Mucosa of rectum (tissue), 2 donors: ENCODE data around the gene GSTM1.
"Not testable (repeated sequence)": the region's sequence is repeated elsewhere in the genome, so short reads cannot be mapped to it uniquely, and the experiment has no call there.

Experiments used
- H3K27ac ChIP-seq, 2 donors: one replicate each; pipeline ENCODE4 v1.7.0; 2013; ENCODE audit warnings: inconsistent platforms in 2 of 2, low read depth in 2 of 2, low read length in 2 of 2
- H3K27me3 ChIP-seq, 2 donors: one replicate each; pipeline ENCODE4 v1.7.0; 2013; ENCODE audit warnings: low read length in 2 of 2; ENCODE audit not compliant: control insufficient read depth in 2 of 2, insufficient read depth in 2 of 2
- H3K36me3 ChIP-seq, 2 donors: one replicate each; pipeline ENCODE4 v1.7.0; 2013; ENCODE audit warnings: low read length in 2 of 2; ENCODE audit not compliant: control insufficient read depth in 2 of 2, insufficient read depth in 2 of 2
- H3K4me1 ChIP-seq, 2 donors: one replicate each; pipeline ENCODE4 v1.7.0; 2013; ENCODE audit warnings: low read length in 2 of 2, mild to moderate bottlenecking in 1 of 2; ENCODE audit not compliant: control insufficient read depth in 2 of 2, insufficient read depth in 2 of 2
- H3K4me3 ChIP-seq, 2 donors: one replicate each; pipeline ENCODE4 v1.7.0; 2013; ENCODE audit warnings: low read length in 2 of 2
- H3K9ac ChIP-seq, 2 donors: one replicate each; pipeline ENCODE4 v1.7.0; 2013; ENCODE audit warnings: low read length in 2 of 2, low read depth in 1 of 2, mild to moderate bottlenecking in 1 of 2
- H3K9me3 ChIP-seq, 2 donors: one replicate each; pipeline ENCODE4 v1.7.0; 2013; ENCODE audit warnings: low read length in 2 of 2; ENCODE audit not compliant: control insufficient read depth in 2 of 2
- donor health status: healthy.
- donor health status: Normal muscosa, but diverticular disease.

GSTM1 gene

GRCh38 chr1:109659997-109660690 is 27.5 kb upstream of the GSTM1 start:
- H3K36me3 ChIP-seq = peaks cover 13 to 25% of the 10 kb centered on the region in 2 donors
- no peak overlapping the region for H3K4me3 ChIP-seq
- no peaks in the 10 kb centered on the region for H3K27me3 ChIP-seq
- H3K9ac ChIP-seq = no peak overlapping the region
- H3K9me3 ChIP-seq = no peaks in the 10 kb centered on the region
- peaks cover 7% of the 10 kb centered on the region in 2 donors for H3K4me1 ChIP-seq
- H3K27ac ChIP-seq = no peak overlapping the region

- H3K9me3 ChIP-seq, H3K27me3 ChIP-seq, H3K27ac ChIP-seq, H3K9ac ChIP-seq, H3K4me1 ChIP-seq, H3K4me3 ChIP-seq: not testable (repeated sequence)
- H3K36me3 ChIP-seq = peaks cover 13 to 25% of the 10 kb centered on the region in 2 donors
These were observed 27.0 kb upstream of the GSTM1 start for GRCh38 chr1:109660691-109661026.

- H3K9me3 ChIP-seq = no peaks in the 10 kb centered on the region
- peaks cover 13 to 25% of the 10 kb centered on the region in 2 donors for H3K36me3 ChIP-seq
- no peaks in the 10 kb centered on the region for H3K27me3 ChIP-seq
- H3K27ac ChIP-seq = no peak overlapping the region
- peaks cover 0 to 4% of the 10 kb centered on the region in 2 donors for H3K4me1 ChIP-seq
- no peak overlapping the region for H3K4me3 ChIP-seq
- H3K9ac ChIP-seq = no peak overlapping the region
These were observed 26.2 kb upstream of the GSTM1 start for GRCh38 chr1:109661391-109661790.

- H3K4me1 ChIP-seq = peaks cover 0 to 7% of the 10 kb centered on the region in 2 donors
- H3K9ac ChIP-seq = no peak overlapping the region
- H3K27ac ChIP-seq = no peak overlapping the region
- H3K4me3 ChIP-seq = no peak overlapping the region
- no peaks in the 10 kb centered on the region for H3K9me3 ChIP-seq
- no peaks in the 10 kb centered on the region for H3K27me3 ChIP-seq
- peaks cover 4 to 13% of the 10 kb centered on the region in 2 donors for H3K36me3 ChIP-seq
These were observed 22.9 kb upstream of the GSTM1 start for GRCh38 chr1:109664671-109665070.

GRCh38 chr1:109667452-109668122 is 20.0 kb upstream of the GSTM1 start, which contains the start of gene GSTM2:
Gene GSTM2, plus strand, starts transcription at chr1:109668057. Its CDS starts 59 bp downstream, at chr1:109668116.
- H3K27me3 ChIP-seq = no peaks in the 10 kb centered on the region
- H3K9ac ChIP-seq = peak within 1 kb of the TSS; percentile 47 to 54
- H3K27ac ChIP-seq = no peak within 1 kb of the TSS
- H3K9me3 ChIP-seq = no peaks in the 10 kb centered on the region
- no peaks in the 10 kb centered on the region for H3K36me3 ChIP-seq
- peak within 1 kb of the TSS; percentile 53 to 66 for H3K4me3 ChIP-seq
- peaks cover 0 to 7% of the 10 kb centered on the region in 2 donors for H3K4me1 ChIP-seq

- Histone ChIP-seq H3K9ac (peak overlapping the region; percentile 43 to 47), H3K9me3 (no peaks in the 10 kb centered on the region), H3K4me1 (peaks cover 0 to 7% of the 10 kb centered on the region in 2 donors), H3K27me3 (no peaks in the 10 kb centered on the region), H3K36me3 (no peaks in the 10 kb centered on the region), H3K27ac (no peak overlapping the region), H3K4me3 (peak overlapping the region; percentile 53 to 66)
These were observed 19.4 kb upstream of the GSTM1 start for GRCh38 chr1:109668123-109668775.

GRCh38 chr1:109669246-109669948 is 18.2 kb upstream of the GSTM1 start:
- Histone ChIP-seq H3K27me3 (no peaks in the 10 kb centered on the region), H3K4me1 (peaks cover 0 to 7% of the 10 kb centered on the region in 2 donors), H3K9me3 (no peaks in the 10 kb centered on the region), H3K36me3 (no peaks in the 10 kb centered on the region), H3K9ac (no peak overlapping the region), H3K27ac (peak overlapping the region in 1 of 2 donors; percentile 43), H3K4me3 (peak overlapping the region in 1 of 2 donors; percentile 31)

- peak overlapping the region in 1 of 2 donors; percentile 43 for H3K27ac ChIP-seq
- not testable (repeated sequence) for H3K4me1 ChIP-seq, H3K36me3 ChIP-seq, H3K9ac ChIP-seq, H3K9me3 ChIP-seq, H3K27me3 ChIP-seq
- H3K4me3 ChIP-seq = peak overlapping the region in 1 of 2 donors; percentile 31
These were observed 17.7 kb upstream of the GSTM1 start for GRCh38 chr1:109669949-109670302.

GRCh38 chr1:109671067-109671466 is 16.6 kb upstream of the GSTM1 start:
- no peaks in the 10 kb centered on the region for H3K9me3 ChIP-seq
- no peaks in the 10 kb centered on the region for H3K27me3 ChIP-seq
- peaks cover 0 to 7% of the 10 kb centered on the region in 2 donors for H3K4me1 ChIP-seq
- H3K27ac ChIP-seq = no peak overlapping the region
- no peak overlapping the region for H3K4me3 ChIP-seq
- H3K9ac ChIP-seq = no peak overlapping the region
- no peaks in the 10 kb centered on the region for H3K36me3 ChIP-seq

- not testable (repeated sequence) for H3K4me3 ChIP-seq, H3K9me3 ChIP-seq, H3K9ac ChIP-seq, H3K27me3 ChIP-seq, H3K27ac ChIP-seq, H3K36me3 ChIP-seq, H3K4me1 ChIP-seq
These were observed 13.8 kb upstream of the GSTM1 start for GRCh38 chr1:109673861-109674260.
